Mesodermal cell (in vitro differentiated cells): ENCODE results near the gene HDAC4.

Experiments
- H3K27ac ChIP-seq: 2 replicates; pipeline ENCODE4 v1.7.0; 2013; ENCODE audit warnings: mild to moderate bottlenecking, low read depth, low read length, moderate library complexity; ENCODE audit not compliant: severe bottlenecking
- H3K36me3 ChIP-seq: 2 replicates; pipeline ENCODE4 v1.7.1; 2013; ENCODE audit warnings: mild to moderate bottlenecking, low read length, moderate library complexity; ENCODE audit not compliant: control insufficient read depth, insufficient read depth
- H3K4me1 ChIP-seq: one replicate; pipeline ENCODE4 v1.7.1; 2013; ENCODE audit warnings: mild to moderate bottlenecking, low read length; ENCODE audit not compliant: insufficient read depth, control insufficient read depth, poor library complexity, severe bottlenecking
- H3K4me3 ChIP-seq: 2 replicates; pipeline ENCODE4 v1.7.0; 2013; ENCODE audit warnings: low read length, control low read depth, mild to moderate bottlenecking; ENCODE audit not compliant: insufficient read depth, poor library complexity, severe bottlenecking; ENCODE audit errors: extremely low read depth
- H3K9me3 ChIP-seq: 2 replicates; pipeline ENCODE4 v1.7.1; 2013; ENCODE audit warnings: mild to moderate bottlenecking, low read length, moderate library complexity; ENCODE audit not compliant: control insufficient read depth
- WGBS, 2 experiments: methylation state at CpG; one replicate each; pipeline ENCODE4 v1.1.5; 2013; ENCODE audit warnings: missing lambda C conversion rate in 2 of 2; ENCODE audit not compliant: insufficient coverage in 2 of 2; 5-methylcytosine and 5-hydroxymethylcytosine counted together

Gene HDAC4

DNA sequence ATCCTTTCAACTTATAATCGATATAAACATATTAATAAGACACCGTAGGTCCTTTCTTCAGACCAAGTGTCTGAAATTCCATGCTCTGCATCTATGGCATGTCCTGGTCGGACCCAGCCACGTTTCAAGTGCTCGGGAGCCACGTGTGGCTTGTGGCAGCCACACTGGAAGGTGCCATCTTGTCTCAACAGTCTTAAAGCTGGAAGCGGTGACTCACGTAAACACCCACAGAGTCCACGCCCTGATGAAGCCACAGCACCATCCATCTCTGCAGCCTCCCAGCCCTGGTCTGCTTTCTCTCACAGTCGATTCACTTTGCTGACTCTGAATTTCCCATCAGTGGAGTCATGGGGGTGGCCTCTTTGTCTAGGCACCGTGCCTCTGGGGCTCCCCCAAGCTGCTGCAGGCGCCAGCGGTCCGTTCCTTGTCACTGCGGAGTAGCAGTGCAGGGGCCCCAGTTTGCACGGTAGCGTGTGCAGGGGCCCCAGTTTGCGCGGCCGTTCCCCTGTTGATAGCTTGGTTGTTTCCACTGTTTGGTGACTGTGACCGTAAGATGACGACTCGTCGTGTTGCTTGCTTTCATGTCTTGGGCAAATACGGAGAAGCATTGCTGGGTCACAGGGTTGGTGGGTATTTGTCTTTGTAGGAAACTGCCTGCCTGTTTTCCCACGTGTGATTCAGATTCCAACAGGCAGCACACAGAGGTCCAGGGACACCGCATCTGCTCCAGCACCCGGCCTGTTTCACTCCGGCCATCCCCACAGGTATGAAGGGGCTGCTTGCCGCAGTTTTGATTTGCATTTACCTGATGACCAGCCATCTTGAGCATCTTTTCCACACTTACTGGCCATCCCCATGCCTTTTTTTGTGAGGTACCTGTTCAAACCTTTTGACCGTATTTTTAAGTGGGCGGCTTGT lies 240.3 kb downstream of the HDAC4 start:
- Histone ChIP-seq H3K9me3 (no peaks in the 10 kb centered on the region), H3K4me1 (no peaks in the 10 kb centered on the region), H3K27ac (no peak overlapping the region), H3K4me3 (no peak overlapping the region), H3K36me3 (peaks cover 29% of the 10 kb centered on the region)
- 96% methylated on average over 21 to 31 of the region's 32 CpGs for WGBS, 2 experiments

DNA sequence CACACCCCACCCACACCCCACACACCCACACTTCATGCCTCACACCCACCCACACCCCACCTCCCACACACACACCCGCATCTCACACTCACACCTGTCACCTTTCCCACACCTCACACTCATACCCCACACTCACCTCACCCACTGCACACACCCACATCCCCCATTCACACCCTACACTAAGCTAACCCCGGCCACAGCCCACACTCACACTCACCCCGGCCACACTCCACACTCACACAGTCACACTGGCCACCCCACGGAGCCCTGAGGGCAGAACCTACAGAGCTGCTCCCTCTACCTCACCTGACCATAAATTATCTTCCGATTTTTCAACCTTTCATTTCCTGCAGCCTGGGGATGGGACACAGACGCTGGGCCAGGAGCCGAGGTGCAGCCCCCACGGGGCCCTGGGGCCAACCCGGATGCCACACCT lies 241.3 kb downstream of the HDAC4 start:
- H3K4me1 ChIP-seq: no peaks in the 10 kb centered on the region
- WGBS, 2 experiments: 93 to 97% methylated on average over 4 to 9 of the region's 9 CpGs
- no peaks in the 10 kb centered on the region for H3K9me3 ChIP-seq
- H3K27ac ChIP-seq: no peak overlapping the region
- H3K4me3 ChIP-seq: no peak overlapping the region
- peaks cover 33% of the 10 kb centered on the region for H3K36me3 ChIP-seq

DNA sequence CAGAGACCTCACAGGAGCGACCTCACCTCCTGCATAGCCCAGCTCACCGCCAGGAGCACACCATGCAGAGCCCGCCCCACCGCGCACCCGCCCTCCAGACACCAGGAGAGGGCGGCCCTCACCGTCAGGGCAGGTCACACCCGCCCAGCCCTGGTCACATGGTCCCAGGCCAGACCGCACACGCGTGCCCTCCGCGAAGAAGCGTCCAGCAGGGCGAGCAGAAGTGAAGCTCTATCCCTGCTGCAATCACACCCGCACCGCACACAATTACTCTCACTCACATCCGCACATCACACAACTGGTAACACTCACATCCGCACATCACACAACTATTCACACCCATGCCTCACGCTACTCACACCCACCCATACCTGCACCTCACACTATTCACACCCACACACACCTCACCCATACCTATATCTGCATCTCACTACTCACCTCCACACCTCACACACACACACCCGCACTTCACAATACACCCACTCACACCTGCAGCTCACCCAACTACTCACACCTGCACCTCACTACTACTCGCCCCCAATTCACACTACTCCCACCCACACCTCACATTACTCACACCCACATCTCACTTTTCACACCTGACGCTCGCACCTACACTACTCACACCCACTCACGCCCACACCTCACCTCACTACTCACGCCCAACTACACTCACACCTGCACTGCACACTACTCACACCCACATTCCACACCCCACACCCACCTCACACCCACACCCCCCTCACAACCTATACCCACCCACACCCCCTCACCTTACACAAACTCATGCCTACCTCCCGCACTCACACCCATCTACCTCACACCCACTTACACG lies 242.0 kb downstream of the HDAC4 start:
- WGBS, 2 experiments: 92 to 97% methylated on average over 28 to 29 of the region's 29 CpGs
- no peak overlapping the region for H3K4me3 ChIP-seq

DNA sequence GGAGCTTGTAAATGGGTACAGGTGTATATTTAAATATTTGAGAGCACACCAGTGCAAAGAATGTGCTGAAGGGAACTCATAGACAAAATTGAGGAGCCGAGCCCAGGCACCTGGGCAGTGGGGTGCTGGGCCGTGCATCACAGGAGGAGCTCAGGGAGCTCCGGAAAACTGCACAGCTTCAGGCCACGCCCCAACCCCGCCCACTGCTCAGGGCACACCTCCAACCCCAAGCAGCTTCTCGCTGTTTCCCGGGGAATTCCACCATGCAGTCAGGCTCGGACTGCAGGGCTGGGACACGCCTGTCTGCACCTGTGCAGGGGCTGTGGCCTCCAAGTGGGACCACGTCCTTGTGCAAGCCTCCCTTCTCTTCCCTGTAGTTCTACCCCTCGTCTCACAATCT lies 243.0 kb downstream of the HDAC4 start:
- H3K4me3 ChIP-seq: no peak overlapping the region
- H3K9me3 ChIP-seq: no peaks in the 10 kb centered on the region
- H3K4me1 ChIP-seq: no peaks in the 10 kb centered on the region
- 37 to 46% methylated on average over 8 to 9 of the region's 11 CpGs for WGBS, 2 experiments
- peaks cover 31% of the 10 kb centered on the region for H3K36me3 ChIP-seq
- H3K27ac ChIP-seq: no peak overlapping the region

More for the DNA sequence above, 242.0 kb downstream of the HDAC4 start:
- Histone ChIP-seq H3K36me3 (peaks cover 33% of the 10 kb centered on the region), H3K9me3 (no peaks in the 10 kb centered on the region), H3K27ac (no peak overlapping the region), H3K4me1 (no peaks in the 10 kb centered on the region)

DNA sequence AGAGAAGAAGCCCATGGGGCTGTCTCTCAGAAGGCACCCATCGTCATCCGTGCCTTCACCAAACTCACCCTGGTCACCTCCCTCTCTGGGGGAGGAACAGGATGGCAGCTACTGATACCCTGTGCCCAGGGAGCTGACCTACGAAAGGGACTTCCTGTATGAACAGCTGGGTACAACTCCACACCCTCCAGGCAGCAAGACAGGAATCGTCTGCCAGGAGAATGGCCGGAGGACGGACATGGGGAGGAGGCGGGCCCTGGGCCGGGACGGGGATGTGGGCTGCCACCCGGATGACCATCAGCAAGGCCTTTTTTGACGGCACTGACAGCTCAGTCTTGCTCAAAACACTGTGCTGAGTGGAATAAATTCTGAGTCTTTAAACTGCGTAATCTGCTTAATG lies 243.6 kb downstream of the HDAC4 start:
- WGBS, 2 experiments: 87 to 97% methylated on average over 6 to 9 of the region's 12 CpGs

DNA sequence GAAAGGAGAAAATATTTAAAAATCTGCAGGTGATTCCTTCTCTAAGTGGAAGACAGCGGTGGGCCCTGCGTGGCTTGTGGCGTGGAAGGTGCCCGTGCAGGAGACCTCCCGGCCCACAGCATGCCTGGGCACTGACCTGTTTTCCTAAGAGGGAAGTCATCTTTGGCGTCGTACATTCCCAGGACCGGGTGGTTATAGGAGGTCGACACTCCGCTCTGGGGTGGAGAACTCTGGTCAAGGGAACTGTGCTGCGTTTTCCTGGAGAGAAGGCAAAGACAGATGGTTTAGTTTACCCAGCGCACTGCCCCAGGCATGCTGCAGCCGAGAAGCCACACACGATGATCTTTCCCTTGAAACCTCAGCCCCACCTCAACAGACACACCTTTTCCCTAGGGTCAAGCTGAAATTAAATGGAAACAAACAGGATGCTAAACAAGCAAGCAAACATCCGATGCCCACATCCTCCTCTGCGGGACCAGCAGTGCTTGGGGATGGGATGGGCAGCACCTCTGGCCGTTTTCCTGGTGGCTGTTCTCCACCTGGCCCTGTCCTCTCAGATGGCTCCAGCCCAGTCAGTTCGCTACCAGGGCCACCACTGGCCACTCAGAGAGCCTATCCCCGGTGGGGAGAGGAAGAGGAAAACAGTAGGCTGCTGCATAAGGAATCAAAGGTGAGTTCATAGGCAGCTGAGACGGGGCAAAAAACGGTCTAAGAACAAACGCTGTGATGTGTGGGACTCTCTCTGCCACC lies 244.1 kb downstream of the HDAC4 start:
- Histone ChIP-seq H3K4me1 (no peaks in the 10 kb centered on the region), H3K27ac (no peak overlapping the region), H3K36me3 (peaks cover 30% of the 10 kb centered on the region), H3K4me3 (no peak overlapping the region), H3K9me3 (no peaks in the 10 kb centered on the region)
- 94% methylated on average over 21 of the region's 22 CpGs for WGBS, 2 experiments

More for the DNA sequence above, 243.6 kb downstream of the HDAC4 start:
- Histone ChIP-seq H3K4me3 (no peak overlapping the region), H3K27ac (no peak overlapping the region), H3K36me3 (peaks cover 29% of the 10 kb centered on the region), H3K9me3 (no peaks in the 10 kb centered on the region), H3K4me1 (no peaks in the 10 kb centered on the region)

DNA sequence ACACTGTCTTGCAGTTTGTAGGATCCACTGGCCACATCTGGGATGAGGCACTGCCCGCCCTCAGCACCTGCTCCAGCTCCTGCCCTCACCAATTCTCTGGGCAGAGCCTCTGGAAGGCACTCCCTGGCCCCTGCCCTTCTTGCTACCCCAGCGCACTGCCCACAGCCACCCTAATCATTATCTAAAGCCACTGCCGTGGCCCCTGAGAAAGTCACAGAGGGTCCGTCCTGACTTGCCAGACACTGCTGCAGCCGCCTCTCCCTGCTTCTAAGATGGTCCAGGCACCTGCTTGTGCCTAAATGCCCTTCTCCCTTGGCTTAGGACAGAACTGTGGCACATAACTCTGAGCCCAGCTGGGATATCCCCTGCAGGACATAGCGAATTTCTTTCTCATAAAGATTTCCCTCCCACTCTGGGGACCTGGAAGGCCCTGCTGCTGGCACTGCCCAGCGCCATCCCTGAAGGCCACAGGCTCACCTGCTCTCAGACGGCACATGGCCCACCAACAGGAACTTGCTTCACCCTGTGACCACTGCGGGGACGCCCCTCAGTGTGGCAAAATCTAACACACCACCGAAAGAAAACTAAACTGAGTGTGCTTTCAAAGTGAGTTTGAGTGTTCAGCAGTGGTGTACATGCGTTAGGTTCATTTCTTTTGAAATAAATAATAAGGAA lies 244.9 kb downstream of the HDAC4 start:
- Histone ChIP-seq H3K36me3 (peaks cover 30% of the 10 kb centered on the region), H3K27ac (no peak overlapping the region), H3K4me3 (no peak overlapping the region), H3K4me1 (no peaks in the 10 kb centered on the region), H3K9me3 (no peaks in the 10 kb centered on the region)
- 96 to 97% methylated on average over 8 to 12 of the region's 12 CpGs for WGBS, 2 experiments

DNA sequence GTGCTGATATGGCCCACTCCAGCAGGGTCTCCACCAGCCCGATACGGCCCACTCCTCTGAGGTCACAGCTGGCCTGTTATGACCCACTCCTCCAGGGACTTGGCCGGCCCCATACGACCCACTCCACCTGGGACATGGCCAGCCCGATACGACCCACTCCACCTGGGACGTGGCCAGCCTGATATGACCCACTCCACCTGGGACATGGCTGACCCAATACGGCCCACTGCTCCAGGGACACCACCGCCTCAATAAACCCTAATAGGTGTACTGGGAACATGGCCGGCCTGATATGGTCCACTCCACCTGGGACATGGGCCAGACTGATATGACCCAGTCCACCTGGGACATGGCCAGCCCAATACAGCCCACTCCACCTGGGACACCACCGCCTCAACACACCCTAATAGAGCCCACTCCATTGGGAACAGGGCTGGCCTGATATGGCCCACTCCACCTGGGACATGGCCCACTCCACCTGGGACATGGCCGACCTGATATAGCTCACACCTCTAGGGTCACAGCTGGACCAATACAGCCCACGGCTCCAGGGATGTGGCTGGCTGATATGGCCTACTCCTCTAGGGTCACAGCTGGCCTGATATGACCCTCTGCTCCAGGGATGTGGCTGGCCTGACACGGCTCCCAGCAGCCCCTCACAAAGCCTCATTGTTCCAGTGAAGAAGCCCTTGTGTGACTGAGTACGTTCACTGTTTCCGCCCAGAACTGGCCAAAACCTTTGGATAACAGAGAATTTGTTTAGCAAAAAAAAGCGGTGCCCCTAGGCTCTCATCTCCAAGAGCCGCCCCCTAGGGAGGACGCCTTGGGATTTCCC lies 245.6 kb downstream of the HDAC4 start:
- H3K9me3 ChIP-seq: no peaks in the 10 kb centered on the region
- no peak overlapping the region for H3K4me3 ChIP-seq
- H3K4me1 ChIP-seq: no peaks in the 10 kb centered on the region
- H3K36me3 ChIP-seq: peaks cover 24% of the 10 kb centered on the region
- H3K27ac ChIP-seq: no peak overlapping the region
- WGBS, 2 experiments: 73 to 75% methylated on average over 12 to 14 of the region's 19 CpGs

DNA sequence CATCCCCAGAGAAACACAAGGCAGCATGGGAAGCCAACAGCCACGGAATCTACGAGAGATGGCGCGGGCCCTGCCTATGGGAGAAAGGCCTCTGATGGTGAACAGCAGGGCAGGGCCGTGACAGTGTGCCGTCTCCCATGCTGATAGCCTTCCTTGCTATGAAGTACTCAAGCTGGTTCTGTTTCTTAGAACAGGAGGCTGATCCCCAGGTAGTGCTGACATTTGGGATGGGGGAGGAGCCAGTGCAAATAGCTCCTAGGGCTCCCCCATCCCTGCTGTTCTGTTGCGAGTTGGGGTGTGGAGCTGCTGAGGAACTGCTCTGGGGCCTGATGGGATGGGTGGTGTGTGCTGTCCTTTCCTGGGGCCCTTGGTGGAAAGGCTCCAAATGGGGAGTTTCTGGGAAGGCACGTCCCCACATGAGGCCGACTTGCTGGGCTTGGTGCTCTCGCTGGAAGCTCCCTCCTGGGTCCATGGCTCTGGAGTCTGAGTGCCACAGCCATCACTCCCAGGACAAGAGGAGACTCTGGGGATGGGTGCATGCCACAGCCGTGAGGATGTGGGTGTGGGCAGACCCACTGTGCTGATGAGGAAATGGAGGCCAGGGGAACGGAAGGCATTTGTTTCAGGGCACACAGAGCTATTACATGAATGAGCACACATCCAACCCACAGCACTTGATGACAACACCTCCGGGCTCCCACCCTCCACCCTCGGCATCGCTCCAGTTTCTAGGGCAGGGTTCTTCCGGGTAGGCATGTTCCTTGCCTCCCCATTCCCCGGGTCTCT lies 246.8 kb downstream of the HDAC4 start:
- no peaks in the 10 kb centered on the region for H3K4me1 ChIP-seq

More for the DNA sequence above, 246.8 kb downstream of the HDAC4 start:
- H3K27ac ChIP-seq: no peak overlapping the region
- 90 to 94% methylated on average over 8 to 14 of the region's 17 CpGs for WGBS, 2 experiments
- H3K9me3 ChIP-seq: no peaks in the 10 kb centered on the region
- peaks cover 28% of the 10 kb centered on the region for H3K36me3 ChIP-seq
- H3K4me3 ChIP-seq: no peak overlapping the region
